HepG2 (cell line): ENCODE results near the gene ARHGAP33. TPM values are rescaled to one million over a fixed set of nuclear protein-coding genes. Genes with fewer than 3 reads are reported as not detected.

ENCODE experiments used
- FOXO1 ChIP-seq: sonication (generic); formaldehyde crosslinking; IDR thresholded peaks from 2 replicates; pipeline ENCODE4 v1.4.0; 2020; ENCODE audit warnings: missing genetic modification reagents
- HNF4A ChIP-seq: sonication (generic); formaldehyde crosslinking; IDR thresholded peaks from 2 replicates; pipeline ENCODE4 v1.4.0; 2020; ENCODE audit warnings: missing genetic modification reagents
- NFATC3 ChIP-seq: sonication (generic); formaldehyde crosslinking; IDR thresholded peaks from 2 replicates; pipeline ENCODE4 v1.5.1; 2020; ENCODE audit warnings: mild to moderate bottlenecking, missing genetic modification reagents
- NFKBIZ ChIP-seq: IDR thresholded peaks from 2 replicates; pipeline ENCODE4 v1.6.1; 2018; ENCODE audit warnings: missing genetic modification reagents, missing compliant biosample characterization
- NRL ChIP-seq: sonication (generic); formaldehyde crosslinking; IDR thresholded peaks from 2 replicates; pipeline ENCODE4 v1.5.0; 2020; ENCODE audit warnings: missing genetic modification reagents, mild to moderate bottlenecking, moderate library complexity, borderline replicate concordance
- POLR2A ChIP-seq, 2 experiments: IDR thresholded peaks; 2 replicates each; pipeline ENCODE4 v1.6.1; 2011; ENCODE audit warnings: low read depth in 2 of 2, low read length in 2 of 2, mild to moderate bottlenecking in 1 of 2, moderate library complexity in 1 of 2; ENCODE audit not compliant: insufficient read depth in 1 of 2
- RARA ChIP-seq: IDR thresholded peaks from 2 replicates; pipeline ENCODE4 v1.6.1; 2016; ENCODE audit warnings: missing genetic modification reagents, missing compliant biosample characterization
- SIN3A ChIP-seq: IDR thresholded peaks from 2 replicates; pipeline ENCODE4 v1.6.1; 2011; ENCODE audit warnings: low read depth, mild to moderate bottlenecking, control low read depth, low read length, borderline replicate concordance
- SNAI1 ChIP-seq: sonication (generic); formaldehyde crosslinking; IDR thresholded peaks from 2 replicates; pipeline ENCODE4 v1.5.0; 2020; ENCODE audit warnings: mild to moderate bottlenecking, missing genetic modification reagents, borderline replicate concordance
- TEAD3 ChIP-seq: optimal IDR thresholded peaks from 2 replicates; pipeline ENCODE3; 2016; ENCODE audit warnings: borderline replicate concordance
- ZBTB1 ChIP-seq: sonication (generic); formaldehyde crosslinking; IDR thresholded peaks from 2 replicates; pipeline ENCODE4 v1.4.0; 2020; ENCODE audit warnings: missing genetic modification reagents, borderline replicate concordance
- ZNF224 ChIP-seq: sonication (generic); formaldehyde crosslinking; IDR thresholded peaks from 2 replicates; pipeline ENCODE4 v1.5.0; 2020; ENCODE audit warnings: mild to moderate bottlenecking, missing genetic modification reagents
- ZNF230 ChIP-seq: sonication (generic); formaldehyde crosslinking; IDR thresholded peaks from 2 replicates; pipeline ENCODE4 v1.4.0; 2020; ENCODE audit warnings: mild to moderate bottlenecking, missing genetic modification reagents
- ZNF839 ChIP-seq: sonication (generic); formaldehyde crosslinking; IDR thresholded peaks from 2 replicates; pipeline ENCODE4 v1.4.0; 2020; ENCODE audit warnings: missing genetic modification reagents, mild to moderate bottlenecking, borderline replicate concordance
- ZSCAN30 ChIP-seq: sonication (generic); formaldehyde crosslinking; IDR thresholded peaks from 2 replicates; pipeline ENCODE4 v1.5.0; 2020; ENCODE audit warnings: mild to moderate bottlenecking, missing genetic modification reagents
- ZZZ3 ChIP-seq: sonication (generic); formaldehyde crosslinking; IDR thresholded peaks from 2 replicates; pipeline ENCODE4 v1.4.0; 2020; ENCODE audit warnings: missing genetic modification reagents, mild to moderate bottlenecking, borderline replicate concordance
- polyA plus RNA-seq, 8 experiments: library from polyadenylated mRNA; depleted of rRNA in 3 of 8; stranded (reverse) in 7 of 8; unstranded in 1 of 8; fragments of >200 nt; fragmentation: Illumina TruSeq in 4 of 8; extraction: Trizol in 4 of 8; gene quantifications; 2 replicates each; pipeline versions ENCODE4 v1.2.1 to v1.2.3, GENCODE V29; 2011 to 2016; ENCODE audit warnings: low read depth in 4 of 8, missing spikeins in 1 of 8, mixed read lengths in 1 of 8; ENCODE audit not compliant: insufficient read depth in 1 of 8
- total RNA-seq, 5 experiments: library from RNA; depleted of rRNA; stranded (reverse); fragments of >200 nt; fragmentation: Illumina TruSeq; extraction: Trizol; gene quantifications; 2 replicates each; pipeline ENCODE4 v1.2.3, GENCODE V29; 2016; ENCODE audit warnings: low read depth in 1 of 5
- TF ChIP-seq, protein P1 (sequence below): sonication (generic); formaldehyde crosslinking; IDR thresholded peaks from 2 replicates; pipeline ENCODE4 v1.4.0; 2020; ENCODE audit warnings: mild to moderate bottlenecking, missing genetic modification reagents
- TF ChIP-seq, protein P2 (sequence below): sonication (generic); formaldehyde crosslinking; IDR thresholded peaks from 2 replicates; pipeline ENCODE4 v1.8.1; 2023; ENCODE audit warnings: missing genetic modification reagents, inconsistent platforms, borderline replicate concordance
- TF ChIP-seq, protein P3 (sequence below): sonication (generic); formaldehyde crosslinking; IDR thresholded peaks from 2 replicates; pipeline ENCODE4 v1.9.0; 2021; ENCODE audit warnings: missing genetic modification reagents, borderline replicate concordance
- TF ChIP-seq, protein P4 (sequence below), 2 experiments: IDR thresholded peaks; 2 replicates each; pipeline ENCODE4 v1.6.1; 2011 to 2012; ENCODE audit warnings: low read length in 2 of 2, borderline replicate concordance in 1 of 2, low read depth in 1 of 2, mild to moderate bottlenecking in 1 of 2, moderate library complexity in 1 of 2

Gene ARHGAP33
- total and polyA plus RNA-seq, 2 of the 13 experiments (the other 11 are each of a cell fraction or from before 2014, with no cell fraction given): 1.3 to 2.7 TPM

DNA sequence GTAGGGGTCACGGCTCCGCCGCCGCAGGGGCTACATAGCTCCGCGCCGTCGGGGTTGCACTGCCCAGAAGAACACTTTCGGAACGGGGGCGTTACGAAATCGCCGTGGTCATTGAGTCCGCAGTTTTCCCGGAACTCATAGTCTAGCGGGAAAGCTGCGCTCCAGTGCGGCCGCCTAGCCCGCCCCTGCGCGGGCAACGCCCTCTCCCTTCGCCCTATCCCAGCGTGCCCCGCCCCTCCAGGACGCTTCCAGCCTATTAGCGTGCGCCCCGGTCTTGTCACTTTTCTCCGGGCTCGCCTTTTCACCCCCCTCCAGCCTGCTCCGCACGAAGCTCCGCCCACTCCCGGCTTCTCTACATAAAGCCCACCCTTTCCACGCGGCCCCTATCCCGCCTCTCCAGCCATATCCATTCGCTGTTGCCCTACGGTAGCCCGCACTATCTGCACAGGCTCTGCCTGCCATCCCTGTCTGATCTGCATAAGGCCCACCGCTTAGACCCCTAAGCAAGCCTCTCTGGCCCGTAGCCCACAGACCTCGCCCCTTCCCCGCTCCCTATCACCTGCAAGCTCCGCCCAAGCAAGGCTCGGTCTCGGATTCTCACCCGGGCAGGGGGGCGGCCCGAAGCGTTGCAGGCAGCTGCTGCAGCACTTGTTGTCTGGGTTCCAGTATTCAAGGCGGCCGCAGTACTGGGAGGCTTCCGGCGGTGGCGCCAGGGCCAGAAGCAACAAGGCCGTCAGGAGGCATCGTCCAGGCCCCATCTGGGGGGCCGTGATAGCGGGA lies 34.8 kb upstream of the ARHGAP33 start (continued):
- TF ChIP-seq NRL (CRISPR knock-in tag) (peak; percentile 64; the same call in 1 of the 2 replicates), ZZZ3 (CRISPR knock-in tag) (peak; percentile 55; the same call in 1 of the 2 replicates), SNAI1 (CRISPR knock-in tag) (0 out of 2 replicates have a peak, but pooled peaks have one; percentile 64), HNF4A (peak; percentile 47; the same call in 1 of the 2 replicates), FOXO1 (CRISPR knock-in tag) (peak; percentile 70; the same call in 1 of the 2 replicates), RARA (CRISPR knock-in tag) (peak; percentile 33; the same call in 1 of the 2 replicates), ZSCAN30 (CRISPR knock-in tag) (no peak), NFKBIZ (no peak), TEAD3 (no peak), NFATC3 (CRISPR knock-in tag) (peak; percentile 38; the same call in 1 of the 2 replicates), ZBTB1 (CRISPR knock-in tag) (no peak), ZNF230 (peak; percentile 60; the same call in 1 of the 2 replicates), SIN3A (peak; percentile 88; the same call in 1 of the 2 replicates), POLR2A (IDR thresholded peaks at IDR 0.05; ENCODE audit: insufficient read depth in 1 of 2, low read depth in 2 of 2, low read length in 2 of 2) (peak; percentile 73 to 90), ZNF224 (peak; percentile 86; the same call in 1 of the 2 replicates), ZNF839 (CRISPR knock-in tag) (no peak)
- TF ChIP-seq, protein P1, sequence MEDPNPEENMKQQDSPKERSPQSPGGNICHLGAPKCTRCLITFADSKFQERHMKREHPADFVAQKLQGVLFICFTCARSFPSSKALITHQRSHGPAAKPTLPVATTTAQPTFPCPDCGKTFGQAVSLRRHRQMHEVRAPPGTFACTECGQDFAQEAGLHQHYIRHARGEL (CRISPR knock-in tag): no peak
- TF ChIP-seq, protein P2, sequence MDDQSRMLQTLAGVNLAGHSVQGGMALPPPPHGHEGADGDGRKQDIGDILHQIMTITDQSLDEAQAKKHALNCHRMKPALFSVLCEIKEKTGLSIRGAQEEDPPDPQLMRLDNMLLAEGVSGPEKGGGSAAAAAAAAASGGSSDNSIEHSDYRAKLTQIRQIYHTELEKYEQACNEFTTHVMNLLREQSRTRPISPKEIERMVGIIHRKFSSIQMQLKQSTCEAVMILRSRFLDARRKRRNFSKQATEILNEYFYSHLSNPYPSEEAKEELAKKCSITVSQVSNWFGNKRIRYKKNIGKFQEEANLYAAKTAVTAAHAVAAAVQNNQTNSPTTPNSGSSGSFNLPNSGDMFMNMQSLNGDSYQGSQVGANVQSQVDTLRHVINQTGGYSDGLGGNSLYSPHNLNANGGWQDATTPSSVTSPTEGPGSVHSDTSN (CRISPR knock-in tag): no peak
- TF ChIP-seq, protein P3, sequence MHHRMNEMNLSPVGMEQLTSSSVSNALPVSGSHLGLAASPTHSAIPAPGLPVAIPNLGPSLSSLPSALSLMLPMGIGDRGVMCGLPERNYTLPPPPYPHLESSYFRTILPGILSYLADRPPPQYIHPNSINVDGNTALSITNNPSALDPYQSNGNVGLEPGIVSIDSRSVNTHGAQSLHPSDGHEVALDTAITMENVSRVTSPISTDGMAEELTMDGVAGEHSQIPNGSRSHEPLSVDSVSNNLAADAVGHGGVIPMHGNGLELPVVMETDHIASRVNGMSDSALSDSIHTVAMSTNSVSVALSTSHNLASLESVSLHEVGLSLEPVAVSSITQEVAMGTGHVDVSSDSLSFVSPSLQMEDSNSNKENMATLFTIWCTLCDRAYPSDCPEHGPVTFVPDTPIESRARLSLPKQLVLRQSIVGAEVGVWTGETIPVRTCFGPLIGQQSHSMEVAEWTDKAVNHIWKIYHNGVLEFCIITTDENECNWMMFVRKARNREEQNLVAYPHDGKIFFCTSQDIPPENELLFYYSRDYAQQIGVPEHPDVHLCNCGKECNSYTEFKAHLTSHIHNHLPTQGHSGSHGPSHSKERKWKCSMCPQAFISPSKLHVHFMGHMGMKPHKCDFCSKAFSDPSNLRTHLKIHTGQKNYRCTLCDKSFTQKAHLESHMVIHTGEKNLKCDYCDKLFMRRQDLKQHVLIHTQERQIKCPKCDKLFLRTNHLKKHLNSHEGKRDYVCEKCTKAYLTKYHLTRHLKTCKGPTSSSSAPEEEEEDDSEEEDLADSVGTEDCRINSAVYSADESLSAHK (CRISPR knock-in tag): no peak
- TF ChIP-seq, protein P4, sequence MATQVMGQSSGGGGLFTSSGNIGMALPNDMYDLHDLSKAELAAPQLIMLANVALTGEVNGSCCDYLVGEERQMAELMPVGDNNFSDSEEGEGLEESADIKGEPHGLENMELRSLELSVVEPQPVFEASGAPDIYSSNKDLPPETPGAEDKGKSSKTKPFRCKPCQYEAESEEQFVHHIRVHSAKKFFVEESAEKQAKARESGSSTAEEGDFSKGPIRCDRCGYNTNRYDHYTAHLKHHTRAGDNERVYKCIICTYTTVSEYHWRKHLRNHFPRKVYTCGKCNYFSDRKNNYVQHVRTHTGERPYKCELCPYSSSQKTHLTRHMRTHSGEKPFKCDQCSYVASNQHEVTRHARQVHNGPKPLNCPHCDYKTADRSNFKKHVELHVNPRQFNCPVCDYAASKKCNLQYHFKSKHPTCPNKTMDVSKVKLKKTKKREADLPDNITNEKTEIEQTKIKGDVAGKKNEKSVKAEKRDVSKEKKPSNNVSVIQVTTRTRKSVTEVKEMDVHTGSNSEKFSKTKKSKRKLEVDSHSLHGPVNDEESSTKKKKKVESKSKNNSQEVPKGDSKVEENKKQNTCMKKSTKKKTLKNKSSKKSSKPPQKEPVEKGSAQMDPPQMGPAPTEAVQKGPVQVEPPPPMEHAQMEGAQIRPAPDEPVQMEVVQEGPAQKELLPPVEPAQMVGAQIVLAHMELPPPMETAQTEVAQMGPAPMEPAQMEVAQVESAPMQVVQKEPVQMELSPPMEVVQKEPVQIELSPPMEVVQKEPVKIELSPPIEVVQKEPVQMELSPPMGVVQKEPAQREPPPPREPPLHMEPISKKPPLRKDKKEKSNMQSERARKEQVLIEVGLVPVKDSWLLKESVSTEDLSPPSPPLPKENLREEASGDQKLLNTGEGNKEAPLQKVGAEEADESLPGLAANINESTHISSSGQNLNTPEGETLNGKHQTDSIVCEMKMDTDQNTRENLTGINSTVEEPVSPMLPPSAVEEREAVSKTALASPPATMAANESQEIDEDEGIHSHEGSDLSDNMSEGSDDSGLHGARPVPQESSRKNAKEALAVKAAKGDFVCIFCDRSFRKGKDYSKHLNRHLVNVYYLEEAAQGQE (IDR thresholded peaks at IDR 0.05; ENCODE audit: borderline replicate concordance in 1 of 2, low read depth in 1 of 2, low read length in 2 of 2): no peak
